OCI-LY3 (cell line): ENCODE measurements around the gene BBIP1.

ENCODE experiments used
- CTCF ChIP-seq: fragments of 200-600, 300-600 bp; sonication (generic); IDR thresholded peaks from 2 replicates; pipeline ENCODE4 v1.5.1; 2014; ENCODE audit warnings: antibody characterized with exemption, low read length, low read depth
- EZH2phosphoT487 ChIP-seq: fragments of 200-600 bp; shearing (Covaris generic); IDR thresholded peaks from 2 replicates; pipeline ENCODE4 v1.6.1; 2018; ENCODE audit warnings: antibody characterized with exemption, mixed run types, low read depth

- TF ChIP-seq CTCF (no peak), EZH2phosphoT487 (no peak)
These were observed 35.1 kb downstream of the BBIP1 start for GRCh38 chr10:110883924-110884323.
